ENCODE results near the gene UBALD1. TPM values are rescaled to one million over a fixed set of nuclear protein-coding genes. Genes with fewer than 3 reads are reported as not detected.

UBALD1 gene
- total and polyA plus RNA-seq, 2 experiments from 2014 or later: 42.9 to 46.6 TPM

DNA sequence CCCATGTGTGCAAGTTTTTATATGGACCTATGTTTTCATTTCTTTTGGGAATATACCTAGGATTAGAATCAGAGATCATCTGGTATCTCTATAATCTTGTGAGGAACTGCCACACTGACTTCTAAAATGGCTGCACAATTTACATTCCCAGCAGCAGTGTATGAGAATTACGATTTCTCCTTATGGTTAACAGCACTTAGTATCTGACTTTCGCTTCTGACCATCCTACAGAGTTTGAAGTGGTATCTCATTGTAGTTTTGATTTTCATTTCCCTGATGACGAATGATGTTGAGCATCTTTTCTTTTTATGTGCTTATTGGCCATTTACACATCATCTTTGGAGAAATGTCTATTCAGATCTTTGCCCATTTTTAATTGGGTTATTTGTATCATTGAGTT, 48.5 kb downstream of the UBALD1 start:
- Histone ChIP-seq H3K27me3 (no peaks in the 10 kb centered on the region), H3K27ac (no peak overlapping the region), H3K36me3 (no peaks in the 10 kb centered on the region), H3K9me3 (ENCODE audit: low read depth) (no peaks in the 10 kb centered on the region), H3K4me1 (ENCODE audit: low read depth) (no peaks in the 10 kb centered on the region), H3K4me3 (no peak overlapping the region)
- TF ChIP-seq, protein P1, sequence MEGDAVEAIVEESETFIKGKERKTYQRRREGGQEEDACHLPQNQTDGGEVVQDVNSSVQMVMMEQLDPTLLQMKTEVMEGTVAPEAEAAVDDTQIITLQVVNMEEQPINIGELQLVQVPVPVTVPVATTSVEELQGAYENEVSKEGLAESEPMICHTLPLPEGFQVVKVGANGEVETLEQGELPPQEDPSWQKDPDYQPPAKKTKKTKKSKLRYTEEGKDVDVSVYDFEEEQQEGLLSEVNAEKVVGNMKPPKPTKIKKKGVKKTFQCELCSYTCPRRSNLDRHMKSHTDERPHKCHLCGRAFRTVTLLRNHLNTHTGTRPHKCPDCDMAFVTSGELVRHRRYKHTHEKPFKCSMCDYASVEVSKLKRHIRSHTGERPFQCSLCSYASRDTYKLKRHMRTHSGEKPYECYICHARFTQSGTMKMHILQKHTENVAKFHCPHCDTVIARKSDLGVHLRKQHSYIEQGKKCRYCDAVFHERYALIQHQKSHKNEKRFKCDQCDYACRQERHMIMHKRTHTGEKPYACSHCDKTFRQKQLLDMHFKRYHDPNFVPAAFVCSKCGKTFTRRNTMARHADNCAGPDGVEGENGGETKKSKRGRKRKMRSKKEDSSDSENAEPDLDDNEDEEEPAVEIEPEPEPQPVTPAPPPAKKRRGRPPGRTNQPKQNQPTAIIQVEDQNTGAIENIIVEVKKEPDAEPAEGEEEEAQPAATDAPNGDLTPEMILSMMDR (IDR thresholded peaks at IDR 0.05; ENCODE audit: low read depth, low read length): no peak
- DNase-seq (ENCODE audit: low read depth in 1 of 2, low spot score in 1 of 2): no peak

DNA sequence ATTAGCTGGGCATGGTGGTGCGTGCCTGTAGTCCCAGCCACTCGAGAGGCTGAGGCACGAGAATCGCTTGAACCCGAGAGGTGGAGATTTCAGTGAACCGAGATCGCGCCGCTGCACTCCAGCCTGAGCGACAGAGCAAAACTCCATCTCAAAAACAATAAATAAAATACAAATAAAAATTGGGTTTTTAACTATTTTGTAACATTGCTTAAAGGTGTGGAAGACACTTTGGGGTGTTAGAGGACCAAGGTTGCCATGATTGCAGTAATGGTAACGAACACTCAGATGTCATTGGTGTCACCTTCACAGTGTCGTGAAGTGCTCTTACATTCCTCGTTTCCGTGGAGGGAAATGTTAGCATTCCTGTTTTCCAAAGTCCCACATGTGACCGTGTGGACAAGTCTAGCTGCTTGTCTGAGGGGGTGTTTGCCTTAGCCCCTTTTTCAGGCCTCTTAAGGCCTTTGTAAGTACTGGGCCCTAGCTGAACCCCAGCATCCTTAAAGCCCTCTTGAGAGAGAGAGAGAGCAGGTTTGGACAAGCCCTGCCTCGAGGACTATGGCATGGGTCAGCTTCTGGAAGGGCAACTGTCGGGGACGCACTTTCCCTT, 49.9 kb downstream of the UBALD1 start:
- H3K36me3 ChIP-seq: no peaks in the 10 kb centered on the region
- H3K27me3 ChIP-seq: no peaks in the 10 kb centered on the region
- no peaks in the 10 kb centered on the region for H3K4me1 ChIP-seq (ENCODE audit: low read depth)
- no peaks in the 10 kb centered on the region for H3K9me3 ChIP-seq (ENCODE audit: low read depth)
- TF ChIP-seq, protein P1 (IDR thresholded peaks at IDR 0.05; ENCODE audit: low read depth, low read length): no peak
- peak in 1 of 2 donors; percentile 25 for DNase-seq (ENCODE audit: low read depth in 1 of 2, low spot score in 1 of 2)
- H3K27ac ChIP-seq: no peak overlapping the region
- no peak overlapping the region for H3K4me3 ChIP-seq

DNA sequence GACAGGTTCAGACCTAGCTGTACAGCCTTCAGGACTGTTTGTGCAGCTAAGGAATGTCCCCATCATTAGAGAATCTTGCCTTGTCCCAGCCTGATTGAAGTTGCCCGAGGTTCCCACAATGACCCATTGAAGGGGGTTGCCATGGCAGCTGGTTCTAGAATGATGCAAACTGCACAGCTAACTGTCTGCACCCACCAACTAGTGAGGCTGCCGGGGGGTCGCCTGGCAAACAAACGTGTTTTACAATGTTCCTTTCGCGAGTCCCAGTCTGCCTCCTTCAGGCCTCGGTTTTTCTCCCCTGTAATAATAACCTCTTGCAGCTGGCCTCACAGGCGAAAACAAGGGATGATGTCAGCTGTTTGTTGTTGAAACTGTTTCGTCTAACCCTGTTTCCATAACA, 53.1 kb downstream of the UBALD1 start:
- no peak overlapping the region for H3K4me3 ChIP-seq
- no peak overlapping the region for H3K27ac ChIP-seq
- no peaks in the 10 kb centered on the region for H3K36me3 ChIP-seq
- no peaks in the 10 kb centered on the region for H3K4me1 ChIP-seq (ENCODE audit: low read depth)
- no peak for DNase-seq (ENCODE audit: low read depth in 1 of 2, low spot score in 1 of 2)
- H3K9me3 ChIP-seq (ENCODE audit: low read depth): no peaks in the 10 kb centered on the region
- TF ChIP-seq, protein P1 (IDR thresholded peaks at IDR 0.05; ENCODE audit: low read depth, low read length): no peak
- H3K27me3 ChIP-seq: no peaks in the 10 kb centered on the region

Other genes with a start within 250 kb of the UBALD1 start
- 23.3 and 33.3 TPM in 2 replicates for gene VASN, start 243.0 kb downstream of the UBALD1 start, total RNA-seq
- gene VASN, start 243.0 kb downstream of the UBALD1 start, polyA plus RNA-seq: 18.9 and 30.5 TPM in 2 replicates
- gene CORO7, start 198.3 kb downstream of the UBALD1 start, total RNA-seq: 33.0 and 66.5 TPM in 2 replicates
- 54.2 and 62.1 TPM in 2 replicates for gene CORO7, start 198.3 kb downstream of the UBALD1 start, polyA plus RNA-seq
- 62.1 and 70.7 TPM in 2 replicates for gene DNAJA3, start 189.0 kb downstream of the UBALD1 start, total RNA-seq
- 60.5 and 70.8 TPM in 2 replicates for gene DNAJA3, start 189.0 kb downstream of the UBALD1 start, polyA plus RNA-seq
- 45.4 and 64.5 TPM in 2 replicates for gene NMRAL1, start 140.3 kb downstream of the UBALD1 start, total RNA-seq
- 32.4 and 46.9 TPM in 2 replicates for gene NMRAL1, start 140.3 kb downstream of the UBALD1 start, polyA plus RNA-seq
- gene HMOX2, start 138.5 kb downstream of the UBALD1 start, total RNA-seq: 61.5 and 69.8 TPM in 2 replicates
- gene HMOX2, start 138.5 kb downstream of the UBALD1 start, polyA plus RNA-seq: 83.7 and 101 TPM in 2 replicates
- gene CDIP1, start 76.1 kb downstream of the UBALD1 start, total RNA-seq: 46.4 and 55.8 TPM in 2 replicates
- gene CDIP1, start 76.1 kb downstream of the UBALD1 start, polyA plus RNA-seq: 87.6 and 88.4 TPM in 2 replicates
- 1.9 and 3.6 TPM in 2 replicates for gene C16orf96, start 58.5 kb downstream of the UBALD1 start, total RNA-seq
- 0.24 and 0.39 TPM in 2 replicates for gene C16orf96, start 58.5 kb downstream of the UBALD1 start, polyA plus RNA-seq
- 58.2 and 66.6 TPM in 2 replicates for gene MGRN1, start 9.9 kb upstream of the UBALD1 start, total RNA-seq
- gene MGRN1, start 9.9 kb upstream of the UBALD1 start, polyA plus RNA-seq: 42.6 and 47.2 TPM in 2 replicates
- gene NUDT16L1, start 78.7 kb upstream of the UBALD1 start, total RNA-seq: 84.4 and 139 TPM in 2 replicates
- gene NUDT16L1, start 78.7 kb upstream of the UBALD1 start, polyA plus RNA-seq: 141 and 157 TPM in 2 replicates
- gene ANKS3, start 119.4 kb upstream of the UBALD1 start, total RNA-seq: 38.7 and 40.3 TPM in 2 replicates
- gene ANKS3, start 119.4 kb upstream of the UBALD1 start, polyA plus RNA-seq: 35.2 and 37.6 TPM in 2 replicates
- 0.77 and 1.2 TPM in 2 replicates for gene DNAAF8, start 119.6 kb upstream of the UBALD1 start, total RNA-seq
- gene DNAAF8, start 119.6 kb upstream of the UBALD1 start, polyA plus RNA-seq: 0.07 and 1.2 TPM in 2 replicates
- 20.4 and 32.7 TPM in 2 replicates for gene ZNF500, start 152.3 kb upstream of the UBALD1 start, total RNA-seq
- 17.0 and 23.8 TPM in 2 replicates for gene ZNF500, start 152.3 kb upstream of the UBALD1 start, polyA plus RNA-seq
- gene SEPTIN12, start 173.5 kb upstream of the UBALD1 start, total RNA-seq: 1.7 and 2.9 TPM in 2 replicates
- 2.2 and 7.3 TPM in 2 replicates for gene SEPTIN12, start 173.5 kb upstream of the UBALD1 start, polyA plus RNA-seq
- not detected in 2 replicates for gene SMIM22, start 180.5 kb upstream of the UBALD1 start, total RNA-seq
- 0.41 and 5.3 TPM in 2 replicates for gene SMIM22, start 180.5 kb upstream of the UBALD1 start, polyA plus RNA-seq
- gene ROGDI, start 187.7 kb upstream of the UBALD1 start, total RNA-seq: 146 and 161 TPM in 2 replicates
- gene ROGDI, start 187.7 kb upstream of the UBALD1 start, polyA plus RNA-seq: 173 and 220 TPM in 2 replicates
- 38.0 and 44.3 TPM in 2 replicates for gene GLYR1, start 232.4 kb upstream of the UBALD1 start, total RNA-seq
- gene GLYR1, start 232.4 kb upstream of the UBALD1 start, polyA plus RNA-seq: 52.1 and 65.5 TPM in 2 replicates
- 24.2 and 33.4 TPM in 2 replicates for gene UBN1, start 232.6 kb upstream of the UBALD1 start, total RNA-seq
- 21.4 and 23.7 TPM in 2 replicates for gene UBN1, start 232.6 kb upstream of the UBALD1 start, polyA plus RNA-seq